ENCODE results near the gene MAML3.

The MAML3 gene

GRCh38 chr4:140012688-140013486 is 141.1 kb downstream of the MAML3 start:
- TF ChIP-seq, protein P1, sequence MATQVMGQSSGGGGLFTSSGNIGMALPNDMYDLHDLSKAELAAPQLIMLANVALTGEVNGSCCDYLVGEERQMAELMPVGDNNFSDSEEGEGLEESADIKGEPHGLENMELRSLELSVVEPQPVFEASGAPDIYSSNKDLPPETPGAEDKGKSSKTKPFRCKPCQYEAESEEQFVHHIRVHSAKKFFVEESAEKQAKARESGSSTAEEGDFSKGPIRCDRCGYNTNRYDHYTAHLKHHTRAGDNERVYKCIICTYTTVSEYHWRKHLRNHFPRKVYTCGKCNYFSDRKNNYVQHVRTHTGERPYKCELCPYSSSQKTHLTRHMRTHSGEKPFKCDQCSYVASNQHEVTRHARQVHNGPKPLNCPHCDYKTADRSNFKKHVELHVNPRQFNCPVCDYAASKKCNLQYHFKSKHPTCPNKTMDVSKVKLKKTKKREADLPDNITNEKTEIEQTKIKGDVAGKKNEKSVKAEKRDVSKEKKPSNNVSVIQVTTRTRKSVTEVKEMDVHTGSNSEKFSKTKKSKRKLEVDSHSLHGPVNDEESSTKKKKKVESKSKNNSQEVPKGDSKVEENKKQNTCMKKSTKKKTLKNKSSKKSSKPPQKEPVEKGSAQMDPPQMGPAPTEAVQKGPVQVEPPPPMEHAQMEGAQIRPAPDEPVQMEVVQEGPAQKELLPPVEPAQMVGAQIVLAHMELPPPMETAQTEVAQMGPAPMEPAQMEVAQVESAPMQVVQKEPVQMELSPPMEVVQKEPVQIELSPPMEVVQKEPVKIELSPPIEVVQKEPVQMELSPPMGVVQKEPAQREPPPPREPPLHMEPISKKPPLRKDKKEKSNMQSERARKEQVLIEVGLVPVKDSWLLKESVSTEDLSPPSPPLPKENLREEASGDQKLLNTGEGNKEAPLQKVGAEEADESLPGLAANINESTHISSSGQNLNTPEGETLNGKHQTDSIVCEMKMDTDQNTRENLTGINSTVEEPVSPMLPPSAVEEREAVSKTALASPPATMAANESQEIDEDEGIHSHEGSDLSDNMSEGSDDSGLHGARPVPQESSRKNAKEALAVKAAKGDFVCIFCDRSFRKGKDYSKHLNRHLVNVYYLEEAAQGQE (IDR thresholded peaks at IDR 0.05; ENCODE audit: insufficient replicate concordance, low read depth): no peak
- TF ChIP-seq CTCF (IDR thresholded peaks at IDR 0.05; ENCODE audit: insufficient read depth, low read length): peak; percentile 20
- no peak for TF ChIP-seq SPI1 (IDR thresholded peaks at IDR 0.05; ENCODE audit: borderline replicate concordance, low read depth)
- H3K27ac ChIP-seq (replicated peaks): no peak overlapping the region
- no peaks in the 10 kb centered on the region for H3K27me3 ChIP-seq (ENCODE audit: insufficient read depth, poor library complexity, severe bottlenecking)
- DNase-seq (ENCODE audit: low read depth in 1 of 2, low spot score in 1 of 2): peak; percentile 22 to 70
- no peak overlapping the region for H3K4me3 ChIP-seq (replicated peaks; ENCODE audit: insufficient read depth, low read length)

DNA sequence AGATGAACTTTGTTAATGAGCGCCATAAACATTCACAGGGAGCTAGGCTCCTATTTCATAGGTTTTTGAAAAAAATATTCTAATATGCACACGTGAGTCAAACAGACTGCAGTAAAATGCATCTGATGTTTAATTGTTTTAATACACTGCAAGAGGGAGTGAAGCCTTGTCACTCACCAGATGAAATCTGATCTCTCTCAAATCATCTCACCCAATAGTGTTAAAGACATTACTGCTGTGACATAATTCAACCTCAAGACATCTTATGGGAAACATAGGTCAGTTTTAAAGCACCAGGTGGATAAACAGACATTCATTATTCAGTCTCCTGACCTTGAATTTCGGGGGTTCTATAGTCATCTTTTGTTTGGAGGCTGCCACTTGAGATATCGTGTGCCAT is 148.3 kb downstream of the MAML3 start:
- TF ChIP-seq, protein P1 (IDR thresholded peaks at IDR 0.05; ENCODE audit: insufficient replicate concordance, low read depth): no peak
- no peak for TF ChIP-seq GABPA (IDR thresholded peaks at IDR 0.05; ENCODE audit: low read depth)
- no peak for TF ChIP-seq CTCF (IDR thresholded peaks at IDR 0.05; ENCODE audit: insufficient read depth, low read length)
- TF ChIP-seq POLR2AphosphoS5 (IDR thresholded peaks at IDR 0.05; ENCODE audit: low read depth): no peak
- TF ChIP-seq SPI1 (IDR thresholded peaks at IDR 0.05; ENCODE audit: borderline replicate concordance, low read depth): no peak
- Histone ChIP-seq H3K4me3 (replicated peaks; ENCODE audit: insufficient read depth, low read length) (no peak overlapping the region), H3K27me3 (ENCODE audit: insufficient read depth, poor library complexity, severe bottlenecking) (no peaks in the 10 kb centered on the region), H3K27ac (replicated peaks) (no peak overlapping the region)
- DNase-seq (ENCODE audit: low read depth in 1 of 2, low spot score in 1 of 2): no peak

GRCh38 chr4:140004922-140005627 is 148.9 kb downstream of the MAML3 start:
- Histone ChIP-seq H3K27me3 (ENCODE audit: insufficient read depth, poor library complexity, severe bottlenecking) (no peaks in the 10 kb centered on the region), H3K4me3 (replicated peaks; ENCODE audit: insufficient read depth, low read length) (no peak overlapping the region), H3K27ac (replicated peaks) (no peak overlapping the region)
- no peak for DNase-seq (ENCODE audit: low read depth in 1 of 2, low spot score in 1 of 2)
- TF ChIP-seq SPI1 (IDR thresholded peaks at IDR 0.05; ENCODE audit: borderline replicate concordance, low read depth) (no peak), POLR2AphosphoS5 (IDR thresholded peaks at IDR 0.05; ENCODE audit: low read depth) (no peak), CTCF (IDR thresholded peaks at IDR 0.05; ENCODE audit: insufficient read depth, low read length) (no peak), GABPA (IDR thresholded peaks at IDR 0.05; ENCODE audit: low read depth) (no peak)
- TF ChIP-seq, protein P1 (IDR thresholded peaks at IDR 0.05; ENCODE audit: insufficient replicate concordance, low read depth): no peak

Data from HL-60 (cell line).